ENCODE data around the gene GAREM1.
"Not testable (repeated sequence)": the region's sequence is repeated elsewhere in the genome, so short reads cannot be mapped to it uniquely, and the experiment has no call there.

The GAREM1 gene

GRCh38 chr18:32257084-32257785 is 213.4 kb downstream of the GAREM1 start:
- no peak for DNase-seq (ENCODE audit: low read depth)

GRCh38 chr18:32255570-32255969 is 215.1 kb downstream of the GAREM1 start:
- DNase-seq (ENCODE audit: low read depth): no peak

- no peak for DNase-seq (ENCODE audit: low read depth)
Observed at GRCh38 chr18:32252141-32252860, 218.4 kb downstream of the GAREM1 start.

- DNase-seq (ENCODE audit: low read depth): no peak
Observed at GRCh38 chr18:32251466-32251865, 219.2 kb downstream of the GAREM1 start.

GRCh38 chr18:32249147-32249929 is 221.3 kb downstream of the GAREM1 start:
- DNase-seq (ENCODE audit: low read depth): no peak

GRCh38 chr18:32244881-32245280 is 225.8 kb downstream of the GAREM1 start:
- no peak for DNase-seq (ENCODE audit: low read depth)

GRCh38 chr18:32243358-32243757 is 227.3 kb downstream of the GAREM1 start:
- DNase-seq (ENCODE audit: low read depth): no peak

- DNase-seq (ENCODE audit: low read depth): no peak
Observed at GRCh38 chr18:32242395-32242794, 228.3 kb downstream of the GAREM1 start.

- no peak for DNase-seq (ENCODE audit: low read depth)
Observed at GRCh38 chr18:32238635-32239268, 231.9 kb downstream of the GAREM1 start.

- DNase-seq (ENCODE audit: low read depth): no peak
Observed at GRCh38 chr18:32237049-32237448, 233.6 kb downstream of the GAREM1 start.

- not testable (repeated sequence) for DNase-seq (ENCODE audit: low read depth)
Observed at GRCh38 chr18:32233348-32233747, 237.3 kb downstream of the GAREM1 start.

- DNase-seq (ENCODE audit: low read depth): no peak
Observed at GRCh38 chr18:32219431-32220018, 251.2 kb downstream of the GAREM1 start.

- DNase-seq (ENCODE audit: low read depth): no peak
Observed at GRCh38 chr18:32216390-32216789, 254.3 kb downstream of the GAREM1 start.

- no peak for DNase-seq (ENCODE audit: low read depth)
Observed at GRCh38 chr18:32213693-32214092, 257.0 kb downstream of the GAREM1 start.

All from activated gamma-delta T cell treated with anti-CD3 and anti-CD28 coated beads, Interleukin-2, amount 50 U/mL, for 16 hours (primary cell).